GM19467 (cell line): ENCODE data around the gene CTSK.
"Not testable (repeated sequence)": the region's sequence is repeated elsewhere in the genome, so short reads cannot be mapped to it uniquely, and the experiment has no call there.

Source experiments
- ATAC-seq: cut with Tn5 transposase; IDR thresholded peaks from one replicate; pipeline ENCODE4 v1.9.1; 2021; ENCODE audit warnings: mild to moderate bottlenecking, moderate library complexity; ENCODE audit not compliant: unreplicated experiment

CTSK gene

DNA sequence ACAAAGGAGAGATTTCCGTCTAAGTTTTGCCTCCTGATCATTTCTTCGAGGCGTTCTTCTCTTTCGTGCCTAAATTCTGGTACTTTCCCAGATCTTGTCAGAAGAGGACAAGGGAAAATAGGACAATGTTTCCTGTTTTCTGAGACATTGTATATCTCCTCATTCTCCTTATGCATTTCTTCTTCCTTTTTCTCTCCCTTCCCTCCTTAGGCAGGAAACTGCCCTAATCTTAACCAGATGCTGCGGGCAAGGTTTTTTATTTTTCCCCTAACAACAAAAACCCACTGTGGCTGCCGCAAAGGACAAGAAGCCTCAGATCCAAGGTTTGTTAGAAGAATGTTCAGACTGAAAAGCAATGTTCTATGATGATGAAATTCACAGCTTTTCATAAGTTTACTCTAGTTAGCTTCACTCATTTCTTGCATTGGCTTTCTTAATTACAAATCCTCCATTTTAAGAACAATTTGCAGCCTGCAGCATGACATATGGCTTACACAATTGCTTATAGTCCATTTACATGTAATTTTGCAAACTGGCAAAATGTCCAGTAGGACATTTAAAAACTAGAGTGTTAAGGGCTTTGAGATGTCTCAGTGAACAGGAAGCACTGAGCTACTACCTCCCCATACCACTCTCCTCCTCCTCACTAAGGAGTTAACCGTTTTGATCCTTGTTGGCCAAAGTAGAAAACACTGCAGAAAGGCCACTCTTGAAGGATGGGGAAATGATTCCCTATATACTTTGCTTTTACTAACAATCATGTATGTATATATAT is 624 bp downstream of the CTSK start:
- no peak for ATAC-seq

DNA sequence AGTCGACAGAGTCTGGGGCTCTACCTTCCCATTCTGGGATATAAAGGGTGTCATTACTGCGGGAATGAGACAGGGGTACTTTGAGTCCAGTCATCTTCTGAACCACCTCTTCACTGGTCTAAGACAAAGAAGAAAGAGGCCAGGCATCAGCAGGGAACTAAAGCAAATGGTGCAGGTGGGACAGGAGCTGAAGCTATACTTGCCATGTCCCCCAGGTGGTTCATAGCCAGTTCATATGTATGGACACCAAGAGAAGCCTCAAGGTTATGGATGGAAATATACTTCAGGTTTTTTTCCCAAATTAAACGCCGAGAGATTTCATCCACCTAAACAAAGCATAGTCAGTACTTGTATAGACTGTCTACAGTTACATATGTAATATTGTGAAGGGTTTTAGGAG is 2.2 kb downstream of the CTSK start:
- no peak for ATAC-seq

DNA sequence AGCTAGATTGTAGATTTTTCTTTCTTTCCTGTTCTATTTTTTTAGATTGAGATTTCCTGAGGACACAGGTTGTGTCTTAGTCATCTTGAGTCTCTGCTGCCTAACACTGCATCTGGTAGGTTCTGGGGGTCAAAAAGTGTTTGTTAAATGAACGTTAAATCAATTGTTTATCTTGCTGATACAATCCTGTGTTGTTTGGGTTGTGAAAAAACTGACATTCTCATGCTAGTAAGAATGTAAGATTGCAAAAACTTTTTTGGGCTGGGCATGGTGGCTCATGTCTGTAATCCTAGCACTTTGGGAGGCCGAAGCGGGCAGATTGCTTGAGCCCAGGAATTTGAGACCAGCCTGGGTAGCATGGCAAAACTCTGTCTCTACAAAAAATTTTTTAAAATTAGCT is 3.4 kb downstream of the CTSK start:
- no peak for ATAC-seq

DNA sequence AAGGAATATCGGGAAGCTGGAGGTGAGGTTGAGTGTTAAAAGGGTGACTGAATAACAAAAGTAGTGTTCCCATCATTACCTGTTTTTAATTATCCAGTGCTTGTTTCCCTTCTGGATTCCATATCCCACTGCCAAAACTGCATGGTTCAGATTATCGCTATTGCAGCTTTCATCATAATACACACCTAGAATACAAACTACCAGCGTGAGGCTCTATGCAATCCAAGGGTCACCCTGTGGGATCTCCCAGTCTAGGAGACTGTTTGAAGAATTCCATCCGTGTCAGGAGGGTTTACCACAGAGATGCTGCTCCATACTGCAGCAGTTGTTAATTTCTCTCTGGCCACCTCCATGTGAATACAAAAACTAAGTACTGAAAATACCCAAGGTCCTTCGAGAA is 9.0 kb downstream of the CTSK start:
- ATAC-seq = no peak

DNA sequence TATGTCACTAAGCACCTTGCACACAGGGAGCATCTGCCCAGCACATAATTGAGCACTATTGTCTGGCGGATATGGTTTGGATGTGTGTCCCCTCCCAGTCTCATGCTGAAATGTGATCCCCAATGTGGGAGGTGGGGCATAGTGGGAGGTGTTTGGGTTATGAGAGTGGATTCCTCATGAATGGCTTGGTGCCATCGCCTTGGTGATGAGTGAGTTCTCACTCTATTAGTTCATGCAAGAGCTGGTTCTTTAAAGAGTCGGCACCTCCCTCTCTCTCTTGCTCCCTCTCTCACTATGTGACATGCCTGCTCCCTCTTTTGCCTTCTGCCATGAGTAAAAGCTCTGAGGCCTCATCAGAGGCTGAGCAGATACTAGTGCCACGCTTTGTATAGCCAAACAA is 9.5 kb downstream of the CTSK start:
- ATAC-seq = no peak

DNA sequence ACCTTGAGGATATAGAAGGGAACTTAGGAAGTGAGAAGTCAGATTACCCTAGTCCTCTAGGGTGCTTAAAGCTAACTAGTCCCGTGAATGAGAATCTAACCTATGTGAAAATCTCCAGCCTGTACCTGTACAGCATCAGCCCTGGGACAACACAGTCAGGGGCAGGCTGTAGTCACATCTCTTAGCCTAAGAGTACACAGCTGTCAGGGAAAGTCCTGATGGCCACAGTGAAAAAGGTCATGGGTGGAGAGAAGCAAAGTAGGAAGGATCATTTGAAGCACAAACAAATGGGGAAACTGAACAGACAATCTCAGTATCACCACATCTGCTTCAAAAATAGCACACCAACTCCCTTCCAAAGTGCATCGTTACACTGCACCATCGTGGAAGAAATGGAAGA is 11.7 kb downstream of the CTSK start:
- ATAC-seq = no peak

DNA sequence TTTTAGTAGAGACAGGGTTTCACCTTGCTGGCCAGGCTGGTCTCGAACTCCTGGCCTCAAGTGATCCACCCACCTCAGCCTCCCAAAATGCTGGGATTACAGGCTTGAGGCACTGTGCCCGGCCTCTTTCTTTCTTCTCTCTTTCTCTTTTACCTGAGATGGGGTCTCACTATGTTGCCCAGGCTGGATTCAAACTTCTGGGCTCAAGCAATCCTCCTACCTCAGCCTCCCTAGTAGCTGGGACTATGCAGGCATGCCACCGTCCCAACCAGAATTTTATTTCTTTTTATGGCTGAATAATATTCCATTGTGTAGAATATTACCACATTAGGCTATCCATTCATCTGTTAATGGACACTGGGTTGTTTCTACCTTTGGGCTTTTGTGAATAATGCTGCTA is 14.3 kb downstream of the CTSK start:
- ATAC-seq = not testable (repeated sequence)

DNA sequence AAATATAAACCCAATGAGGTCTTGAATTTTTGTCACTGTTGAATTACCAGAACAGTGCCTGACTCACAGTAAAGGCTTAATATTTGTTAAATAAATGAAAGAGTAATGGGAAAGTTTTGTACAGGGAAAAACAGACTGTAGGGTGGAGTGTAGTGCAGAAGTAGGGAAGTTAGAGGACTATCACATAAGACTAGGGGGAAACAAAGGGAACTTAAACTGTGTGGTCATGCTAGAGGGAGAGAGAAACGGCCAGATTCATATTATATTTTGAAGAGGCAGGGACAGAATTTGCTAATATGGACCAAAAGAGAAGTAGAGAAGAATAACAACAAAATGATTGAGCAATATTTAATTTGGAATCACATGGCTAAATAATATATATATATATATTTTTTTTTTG is 14.8 kb downstream of the CTSK start:
- no peak for ATAC-seq

DNA sequence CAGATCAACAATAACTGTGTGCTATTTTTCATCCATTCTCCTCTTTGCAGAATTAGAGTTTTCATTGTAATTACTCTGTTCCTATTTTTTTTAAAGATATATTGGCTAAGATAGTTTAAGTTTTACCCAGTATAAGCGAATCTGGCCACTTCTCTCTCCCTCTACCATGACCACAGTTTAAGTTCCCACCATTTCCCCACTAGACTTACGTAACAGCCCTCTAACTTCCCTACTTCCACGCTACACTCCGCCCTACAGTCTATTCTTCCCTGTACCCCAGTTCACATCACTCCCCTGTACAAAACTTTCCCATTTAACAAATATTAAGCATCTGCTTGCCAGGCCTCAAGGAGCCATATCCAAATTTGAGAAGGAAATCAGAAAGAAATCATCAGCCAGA is 16.5 kb downstream of the CTSK start:
- ATAC-seq = no peak

DNA sequence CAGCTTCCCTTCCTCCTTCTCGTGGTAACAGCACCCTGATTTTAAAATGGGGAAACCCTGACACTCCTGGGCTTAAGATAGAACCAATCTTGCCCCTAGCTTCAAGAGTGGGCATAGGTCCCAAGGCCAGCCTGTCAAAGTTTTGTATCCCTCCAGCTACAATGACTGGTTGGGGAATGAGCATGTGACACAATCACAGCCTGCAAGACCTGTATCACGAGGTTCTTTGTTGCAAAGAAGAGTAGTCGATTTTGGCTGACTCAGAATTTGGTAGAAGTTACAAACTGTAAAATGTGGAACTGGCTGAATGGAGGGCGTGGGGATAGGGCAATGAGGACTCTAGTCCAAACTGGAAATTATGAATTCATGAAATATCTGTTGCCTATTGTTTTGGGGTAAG is 18.7 kb downstream of the CTSK start:
- ATAC-seq = no peak

DNA sequence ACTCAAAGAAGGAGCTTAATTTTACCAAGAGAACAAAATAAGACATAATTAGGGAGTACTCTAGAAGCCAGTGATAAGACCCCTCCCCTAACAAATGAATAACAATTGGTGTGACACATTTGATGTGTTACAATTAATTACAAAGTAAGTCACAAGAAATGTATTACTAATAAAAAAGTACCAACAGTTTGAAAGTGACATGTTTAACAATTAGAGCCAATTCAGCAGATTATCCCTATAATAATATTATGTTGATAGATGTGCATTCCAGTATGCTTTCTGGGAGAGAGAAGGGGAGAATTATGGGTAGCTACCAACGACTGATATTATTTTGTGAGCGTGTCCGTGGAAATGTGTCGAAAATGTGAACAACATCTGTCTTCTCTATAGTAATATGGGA is 19.1 kb downstream of the CTSK start:
- ATAC-seq = no peak

DNA sequence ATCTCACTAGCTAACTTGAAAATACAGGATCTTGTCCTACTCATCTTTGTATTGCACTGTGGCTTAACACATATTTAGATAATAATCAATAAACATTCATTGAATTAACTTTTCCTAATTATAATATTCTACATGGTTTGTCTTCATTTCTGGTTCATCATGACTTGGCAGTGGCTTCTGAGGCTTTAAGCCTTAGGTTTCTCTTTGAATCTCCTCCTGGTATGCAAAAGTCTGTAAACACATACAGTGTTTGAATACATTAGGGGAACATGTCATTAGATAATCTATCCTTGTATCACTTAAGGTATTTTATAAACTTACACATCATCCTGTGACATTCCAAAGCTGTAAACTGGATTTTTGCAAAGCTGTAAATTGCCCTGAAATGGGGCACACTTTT is 20.6 kb downstream of the CTSK start:
- ATAC-seq = no peak

DNA sequence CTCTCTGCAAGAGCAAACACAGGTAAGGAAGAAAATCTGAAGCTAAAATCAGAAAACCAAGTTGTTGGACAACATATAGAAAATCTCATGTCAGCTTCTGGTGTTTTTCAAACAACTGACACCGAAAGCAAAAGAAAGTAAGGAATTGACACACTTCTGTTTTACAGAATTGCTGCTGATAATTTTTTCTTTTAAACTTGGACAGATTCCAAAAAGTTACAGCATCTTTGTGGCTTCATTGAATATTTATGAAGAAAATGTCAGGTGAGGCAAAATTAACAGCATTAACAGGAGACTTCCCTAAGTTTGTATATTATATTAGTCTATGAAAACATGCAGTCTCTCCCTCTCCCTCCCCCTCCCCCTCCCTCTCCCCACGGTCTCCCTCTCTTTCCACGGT is 27.6 kb downstream of the CTSK start:
- no peak for ATAC-seq

DNA sequence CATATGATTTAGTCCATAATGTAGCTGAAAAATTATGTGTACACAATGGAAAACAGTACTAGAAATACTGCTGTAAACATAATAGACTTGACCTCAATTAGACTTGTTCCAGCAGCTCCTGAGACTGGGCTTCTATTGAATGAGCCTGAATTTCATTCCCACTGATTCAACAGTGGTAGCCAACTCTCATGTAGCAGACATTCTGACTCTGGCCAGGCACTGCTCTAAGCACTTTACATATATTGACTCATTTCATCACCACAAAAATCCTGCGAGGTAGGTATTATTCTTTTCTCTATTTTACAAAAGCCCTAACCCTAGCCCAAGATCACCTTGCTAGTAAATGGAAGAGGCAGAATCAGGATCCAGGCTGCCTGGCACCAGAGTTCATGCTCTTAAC is 29.7 kb downstream of the CTSK start:
- no peak for ATAC-seq

DNA sequence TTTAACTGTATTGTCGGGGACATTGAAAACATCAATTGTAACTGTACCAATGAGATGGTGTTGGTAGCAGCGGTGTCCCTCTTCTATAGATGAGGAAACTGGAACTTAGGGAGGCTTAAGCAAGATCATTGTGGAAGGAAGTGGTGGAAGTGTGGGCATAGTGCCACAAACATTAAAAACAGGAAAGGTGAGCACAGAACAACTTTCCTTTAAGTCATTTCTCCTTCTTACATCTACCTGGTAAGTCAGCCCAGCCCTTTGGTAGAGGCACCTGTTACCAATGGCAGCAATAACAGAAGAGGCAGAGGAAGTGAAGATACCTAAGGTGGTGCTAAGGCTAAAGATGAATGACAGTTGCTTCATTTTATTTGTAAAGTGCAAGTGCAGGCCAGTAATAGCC is 30.5 kb downstream of the CTSK start:
- no peak for ATAC-seq

DNA sequence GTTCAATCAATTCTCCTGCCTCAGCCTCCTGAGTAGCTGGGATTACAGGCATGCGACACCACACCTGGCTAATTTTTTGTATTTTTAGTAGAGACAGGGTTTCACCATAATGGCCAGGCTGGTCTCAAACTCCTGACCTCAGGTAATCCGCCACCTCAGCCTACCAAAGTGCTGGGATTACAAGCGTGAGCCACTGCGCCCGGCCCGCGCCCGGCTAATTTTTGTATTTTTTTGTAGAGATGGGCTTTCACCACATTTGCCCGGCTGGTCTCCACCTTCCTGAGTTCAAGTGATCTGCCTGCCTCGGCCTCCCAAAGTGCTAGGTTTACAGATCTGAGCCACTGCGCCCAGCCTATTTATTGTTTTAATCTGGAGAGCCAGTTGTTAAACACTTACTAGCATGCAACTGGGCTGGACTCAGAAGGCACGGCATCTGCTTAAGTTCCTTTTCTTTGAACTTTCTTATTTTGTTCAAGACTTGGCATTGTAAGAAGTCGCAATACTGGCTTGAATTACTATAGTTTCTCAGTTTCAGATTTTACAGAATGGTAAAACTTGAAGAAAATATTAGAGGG is 32.0 kb downstream of the CTSK start:
- not testable (repeated sequence) for ATAC-seq

DNA sequence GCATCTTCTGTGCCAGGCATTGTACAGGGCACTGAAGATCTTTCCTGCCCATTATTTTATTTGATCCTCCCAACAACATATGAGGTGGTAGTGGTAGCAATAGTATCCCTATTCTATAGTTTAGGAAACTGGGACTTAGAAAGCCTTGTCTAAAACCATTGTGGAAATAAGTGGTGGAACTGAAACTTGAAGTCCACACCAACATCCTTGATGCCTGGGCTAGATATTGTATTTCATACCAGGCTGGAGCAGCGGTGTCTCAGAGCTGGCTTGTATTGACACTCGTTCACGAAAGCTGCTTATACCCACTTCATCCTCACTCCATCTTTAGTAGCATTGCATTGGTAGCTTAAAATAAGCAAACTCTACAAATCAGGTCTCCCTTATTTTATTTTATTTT is 32.8 kb downstream of the CTSK start:
- ATAC-seq = no peak

DNA sequence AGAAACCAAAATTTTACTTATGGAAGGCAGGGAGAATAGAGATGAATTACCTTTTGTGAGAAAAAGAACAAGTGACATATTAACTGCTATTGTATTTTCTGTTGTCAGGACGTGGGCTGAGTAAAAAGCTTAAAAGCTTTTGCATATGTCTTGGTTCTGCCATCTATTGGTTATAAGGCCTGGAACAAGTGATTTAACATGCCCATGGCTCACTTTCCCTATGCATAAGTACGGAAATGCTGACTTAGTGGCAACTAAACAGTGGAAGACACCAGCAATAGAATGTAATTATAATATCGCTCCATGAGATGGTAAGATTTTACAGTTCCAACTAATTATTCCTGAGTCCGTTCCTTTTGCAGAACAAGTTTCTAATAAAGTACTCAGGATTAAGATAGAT is 35.7 kb downstream of the CTSK start:
- ATAC-seq = no peak

DNA sequence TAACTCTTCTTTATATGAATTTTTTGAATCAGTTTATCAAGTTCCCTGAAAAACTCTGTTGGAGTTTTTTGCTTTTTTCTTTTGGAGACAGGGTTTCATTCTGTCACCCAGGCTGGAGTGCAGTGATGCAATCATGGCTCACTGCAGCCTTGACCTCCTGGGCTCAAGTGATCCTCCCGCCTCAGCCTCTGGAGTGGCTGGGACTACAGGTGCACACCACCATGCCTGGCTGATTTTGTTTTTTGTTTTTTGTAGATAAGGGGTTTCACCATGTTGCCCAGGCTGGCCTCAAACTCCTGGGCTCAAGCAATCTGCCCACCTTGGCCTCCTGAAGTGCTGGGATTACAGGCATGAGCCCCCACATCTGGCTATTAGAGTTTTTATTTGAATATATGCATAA is 40.4 kb downstream of the CTSK start:
- not testable (repeated sequence) for ATAC-seq

DNA sequence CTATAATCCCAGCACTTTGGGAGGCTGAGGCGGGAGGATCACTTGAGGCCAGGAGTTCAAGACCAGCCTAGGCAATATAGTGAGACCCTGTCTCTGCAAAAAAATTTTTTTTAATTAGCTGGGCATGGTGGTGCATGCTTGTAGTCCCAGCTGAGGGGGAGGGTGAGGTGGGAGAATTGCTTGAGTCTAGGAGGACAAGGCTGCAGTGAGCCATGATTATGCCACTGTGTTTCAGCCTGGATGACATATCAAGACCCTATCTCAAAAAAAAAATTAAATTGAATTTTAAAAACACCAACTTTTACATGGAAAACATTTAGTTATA is 42.1 kb downstream of the CTSK start:
- ATAC-seq = peak; percentile 5

DNA sequence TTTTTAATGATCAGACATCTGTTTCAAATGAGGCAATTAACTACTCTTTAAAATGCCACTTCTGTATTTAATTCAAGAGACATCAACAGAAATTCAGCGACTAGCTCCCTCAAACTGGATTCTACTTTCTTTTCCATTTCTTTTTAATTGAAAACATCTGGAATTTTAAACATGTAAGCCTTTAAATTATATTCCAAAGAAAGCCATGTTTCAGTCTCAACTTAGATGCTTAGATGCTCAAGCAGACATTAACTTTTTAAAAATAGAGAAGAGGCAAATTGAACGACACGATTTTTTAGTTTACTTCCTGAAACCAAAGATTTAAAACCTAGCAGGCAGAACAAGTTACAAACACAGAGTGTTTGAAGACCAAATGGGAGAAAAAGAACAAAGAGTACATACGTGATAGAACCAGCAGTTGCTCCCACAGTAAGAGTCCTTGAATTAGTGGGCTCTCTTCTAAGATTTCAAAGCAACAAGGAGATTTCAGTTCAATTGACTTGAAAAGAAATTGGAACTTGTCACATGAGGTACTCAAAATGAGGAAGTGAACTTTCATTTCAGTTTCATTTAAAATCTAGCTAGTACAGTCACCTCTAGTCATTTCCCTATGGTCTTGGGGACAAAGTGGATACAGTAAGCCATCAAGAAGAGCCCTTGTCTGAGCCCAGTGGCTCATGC is 42.6 kb downstream of the CTSK start, which contains the start of gene CTSS:
CTSS (minus strand) TSS at position 483 of the 681 bp plus-strand sequence. CDS start 1,015 bp downstream, outside the sequence.
- ATAC-seq = peak; percentile 74

DNA sequence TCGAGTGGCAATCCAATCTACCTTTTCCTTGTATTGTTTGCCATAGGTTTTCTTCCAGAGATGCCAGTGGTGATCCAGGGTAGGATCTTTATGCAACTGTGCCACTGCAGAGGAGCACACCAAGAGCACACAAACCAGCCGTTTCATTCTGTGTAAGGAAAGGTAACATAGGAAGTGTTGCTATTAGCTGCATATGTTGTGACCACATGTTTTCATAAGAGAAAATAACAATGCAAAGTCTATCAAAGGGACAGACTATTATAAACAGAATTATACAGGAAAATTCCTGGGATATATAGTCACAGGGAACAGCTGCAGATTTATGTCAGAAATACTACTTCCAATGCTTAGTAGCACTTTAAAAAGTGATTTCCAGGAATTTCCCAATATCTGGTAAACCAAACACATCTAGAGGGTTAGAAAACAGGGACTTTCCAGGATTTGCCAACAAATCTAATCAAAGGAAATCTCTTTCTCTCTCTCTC is 43.4 kb downstream of the CTSK start:
- ATAC-seq = no peak
